ENCODE data around the gene LACTBL1.

DNA sequence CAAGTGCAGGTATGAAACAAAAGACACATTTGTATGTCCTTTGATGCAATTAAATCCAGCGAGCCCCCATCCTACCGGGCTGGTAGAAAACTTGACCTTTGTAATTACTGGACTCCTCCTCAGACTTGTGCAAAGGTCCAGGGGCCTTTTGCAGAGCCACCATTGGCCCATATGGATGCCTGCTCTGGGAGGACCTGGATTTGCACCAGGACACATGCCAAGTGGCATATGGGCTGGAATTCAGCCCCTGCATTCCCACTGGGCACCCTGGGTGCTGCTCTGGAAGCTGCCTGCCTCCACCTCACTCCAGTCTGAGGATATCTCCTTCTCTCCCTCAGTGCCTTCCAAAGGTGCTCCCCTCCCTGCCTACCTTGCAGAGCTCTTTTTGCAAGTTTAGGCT is 36.0 kb downstream of the LACTBL1 start:
- TF ChIP-seq, protein P1, sequence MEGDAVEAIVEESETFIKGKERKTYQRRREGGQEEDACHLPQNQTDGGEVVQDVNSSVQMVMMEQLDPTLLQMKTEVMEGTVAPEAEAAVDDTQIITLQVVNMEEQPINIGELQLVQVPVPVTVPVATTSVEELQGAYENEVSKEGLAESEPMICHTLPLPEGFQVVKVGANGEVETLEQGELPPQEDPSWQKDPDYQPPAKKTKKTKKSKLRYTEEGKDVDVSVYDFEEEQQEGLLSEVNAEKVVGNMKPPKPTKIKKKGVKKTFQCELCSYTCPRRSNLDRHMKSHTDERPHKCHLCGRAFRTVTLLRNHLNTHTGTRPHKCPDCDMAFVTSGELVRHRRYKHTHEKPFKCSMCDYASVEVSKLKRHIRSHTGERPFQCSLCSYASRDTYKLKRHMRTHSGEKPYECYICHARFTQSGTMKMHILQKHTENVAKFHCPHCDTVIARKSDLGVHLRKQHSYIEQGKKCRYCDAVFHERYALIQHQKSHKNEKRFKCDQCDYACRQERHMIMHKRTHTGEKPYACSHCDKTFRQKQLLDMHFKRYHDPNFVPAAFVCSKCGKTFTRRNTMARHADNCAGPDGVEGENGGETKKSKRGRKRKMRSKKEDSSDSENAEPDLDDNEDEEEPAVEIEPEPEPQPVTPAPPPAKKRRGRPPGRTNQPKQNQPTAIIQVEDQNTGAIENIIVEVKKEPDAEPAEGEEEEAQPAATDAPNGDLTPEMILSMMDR (IDR thresholded peaks at IDR 0.05; ENCODE audit: insufficient read depth, low read depth, low read length): no peak
- TF ChIP-seq EZH2 (IDR thresholded peaks at IDR 0.05; ENCODE audit: insufficient read depth, low read length): no peak
